MM.1S (cell line): ENCODE measurements around the gene FAM9C.

ENCODE experiments used
- CTCF ChIP-seq: fragments of 300-600 bp; sonication (generic); IDR thresholded peaks from 2 replicates; pipeline ENCODE4 v1.5.1; 2016; ENCODE audit warnings: antibody characterized with exemption, low read length, mixed read lengths
- EZH2phosphoT487 ChIP-seq: fragments of 300-600 bp; sonication (generic); IDR thresholded peaks from 2 replicates; pipeline ENCODE4 v1.6.1; 2018; ENCODE audit warnings: antibody characterized with exemption, low read length

- no peak for TF ChIP-seq CTCF
- TF ChIP-seq EZH2phosphoT487: no peak
Measured at GRCh38 chrX:13023979-13024378, 20.4 kb downstream of the FAM9C start.
